ENCODE measurements around the gene SLCO1C1.

- no peak for TF ChIP-seq CTCF (IDR thresholded peaks at IDR 0.05)
- TF ChIP-seq POLR2A (IDR thresholded peaks at IDR 0.05): no peak
Measured at GRCh38 chr12:20722142-20722541, 27.0 kb downstream of the SLCO1C1 start.

All from adrenal gland (tissue), 5 donors.